Breast epithelium (tissue), 4 donors: Measurements from ENCODE around the gene ANKRD1. TPM values are rescaled to one million over a fixed set of nuclear protein-coding genes. Genes with fewer than 3 reads are reported as not detected.
"Not testable (repeated sequence)": the region's sequence is repeated elsewhere in the genome, so short reads cannot be mapped to it uniquely, and the experiment has no call there.

Source experiments
- DNase-seq, 2 donors: peaks; one replicate each; pipeline ENCODE4 v3.0.0-alpha.2; 2019; ENCODE audit warnings: low spot score in 2 of 2
- H3K27ac ChIP-seq, 2 donors: fragments of 200-600 bp; sonication (generic) in 1 of 2; one replicate each; pipeline ENCODE4 v1.5.1; 2016 to 2019; ENCODE audit warnings: mild to moderate bottlenecking in 1 of 2
- H3K27me3 ChIP-seq, 2 donors: fragments of 200-600 bp; sonication (generic) in 1 of 2; one replicate each; pipeline versions ENCODE4 v1.5.1 to v1.6.0; 2017 to 2019; ENCODE audit warnings: control low read depth in 1 of 2, mild to moderate bottlenecking in 1 of 2
- H3K36me3 ChIP-seq: fragments of 200-600 bp; one replicate; pipeline ENCODE4 v1.5.1; 2019
- H3K4me1 ChIP-seq, 2 donors: fragments of 200-600 bp; sonication (generic); one replicate each; pipeline ENCODE4 v1.5.1; 2016 to 2019; ENCODE audit warnings: control low read depth in 1 of 2
- H3K4me3 ChIP-seq, 3 donors: fragments of 200-600 bp; sonication (generic); 1 replicate in 2 of 3; 2 replicates in 1 of 3; pipeline ENCODE4 v1.5.1; 2016 to 2019; ENCODE audit warnings: mild to moderate bottlenecking in 3 of 3, moderate library complexity in 2 of 3
- H3K9me3 ChIP-seq, 2 donors: fragments of 200-600 bp; sonication (generic) in 1 of 2; one replicate each; pipeline ENCODE4 v1.5.1; 2016 to 2019; ENCODE audit warnings: control low read depth in 1 of 2
- POLR2A ChIP-seq: fragments of 450-650 bp; IDR thresholded peaks from one replicate; pipeline ENCODE4 v1.6.1; 2016; ENCODE audit warnings: antibody characterized with exemption, mild to moderate bottlenecking, moderate library complexity
- POLR2AphosphoS5 ChIP-seq, 3 donors: sonication (generic); formaldehyde crosslinking; IDR thresholded peaks; one replicate each; pipeline ENCODE4 v1.6.1; 2017; ENCODE audit warnings: antibody characterized with exemption in 3 of 3
- intact Hi-C: fragments of 100-400 bp; cut with DNase I; formaldehyde crosslinking; loops from one replicate; pipeline ENCODE4 v1.15.1; 2023; ENCODE audit warnings: low total_unique reads
- total RNA-seq, 3 donors: library from RNA; depleted of rRNA; stranded (reverse); fragments of >200 nt; gene quantifications; one replicate each; pipeline ENCODE4 v1.1.0, GENCODE V29; 2016
- TF ChIP-seq, protein P1 (sequence below), 3 donors: fragments of 450-650 bp; IDR thresholded peaks; one replicate each; pipeline ENCODE4 v1.5.1; 2016 to 2017; ENCODE audit warnings: antibody characterized with exemption in 3 of 3, mild to moderate bottlenecking in 3 of 3, moderate library complexity in 3 of 3

The ANKRD1 gene
- total RNA-seq, 3 donors from 2014 or later, result 0.32 to 0.66 TPM; not detected in 1

DNA sequence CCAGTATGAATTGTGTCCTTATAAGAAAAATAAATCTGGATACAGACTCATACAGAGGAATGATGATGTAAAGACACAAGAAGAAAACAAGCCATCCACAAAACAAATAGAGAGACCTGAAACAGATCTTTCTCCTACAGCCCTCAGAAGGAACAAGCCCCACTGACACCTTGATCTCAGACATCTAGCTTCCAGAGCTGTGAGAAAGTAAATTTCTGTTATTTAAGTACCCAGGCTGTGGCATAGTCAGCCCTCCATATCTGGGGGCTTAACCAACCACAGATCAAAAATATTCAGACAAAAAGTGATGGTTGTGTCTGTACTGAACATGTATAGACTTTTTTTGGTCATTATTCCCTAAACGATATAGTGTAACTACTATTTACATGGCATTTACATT, 23.9 kb upstream of the ANKRD1 start:
- H3K27ac ChIP-seq, result no peak overlapping the region
- no peaks in the 10 kb centered on the region for H3K27me3 ChIP-seq
- intact Hi-C loops, result no loop called here
- DNase-seq, result no peak
- H3K9me3 ChIP-seq, result no peaks in the 10 kb centered on the region
- no peak for TF ChIP-seq POLR2AphosphoS5 (IDR thresholded peaks at IDR 0.05)
- TF ChIP-seq, protein P1, sequence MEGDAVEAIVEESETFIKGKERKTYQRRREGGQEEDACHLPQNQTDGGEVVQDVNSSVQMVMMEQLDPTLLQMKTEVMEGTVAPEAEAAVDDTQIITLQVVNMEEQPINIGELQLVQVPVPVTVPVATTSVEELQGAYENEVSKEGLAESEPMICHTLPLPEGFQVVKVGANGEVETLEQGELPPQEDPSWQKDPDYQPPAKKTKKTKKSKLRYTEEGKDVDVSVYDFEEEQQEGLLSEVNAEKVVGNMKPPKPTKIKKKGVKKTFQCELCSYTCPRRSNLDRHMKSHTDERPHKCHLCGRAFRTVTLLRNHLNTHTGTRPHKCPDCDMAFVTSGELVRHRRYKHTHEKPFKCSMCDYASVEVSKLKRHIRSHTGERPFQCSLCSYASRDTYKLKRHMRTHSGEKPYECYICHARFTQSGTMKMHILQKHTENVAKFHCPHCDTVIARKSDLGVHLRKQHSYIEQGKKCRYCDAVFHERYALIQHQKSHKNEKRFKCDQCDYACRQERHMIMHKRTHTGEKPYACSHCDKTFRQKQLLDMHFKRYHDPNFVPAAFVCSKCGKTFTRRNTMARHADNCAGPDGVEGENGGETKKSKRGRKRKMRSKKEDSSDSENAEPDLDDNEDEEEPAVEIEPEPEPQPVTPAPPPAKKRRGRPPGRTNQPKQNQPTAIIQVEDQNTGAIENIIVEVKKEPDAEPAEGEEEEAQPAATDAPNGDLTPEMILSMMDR (IDR thresholded peaks at IDR 0.05), result no peak
- H3K4me1 ChIP-seq, result no peaks in the 10 kb centered on the region
- H3K36me3 ChIP-seq, result no peaks in the 10 kb centered on the region
- no peak overlapping the region for H3K4me3 ChIP-seq

DNA sequence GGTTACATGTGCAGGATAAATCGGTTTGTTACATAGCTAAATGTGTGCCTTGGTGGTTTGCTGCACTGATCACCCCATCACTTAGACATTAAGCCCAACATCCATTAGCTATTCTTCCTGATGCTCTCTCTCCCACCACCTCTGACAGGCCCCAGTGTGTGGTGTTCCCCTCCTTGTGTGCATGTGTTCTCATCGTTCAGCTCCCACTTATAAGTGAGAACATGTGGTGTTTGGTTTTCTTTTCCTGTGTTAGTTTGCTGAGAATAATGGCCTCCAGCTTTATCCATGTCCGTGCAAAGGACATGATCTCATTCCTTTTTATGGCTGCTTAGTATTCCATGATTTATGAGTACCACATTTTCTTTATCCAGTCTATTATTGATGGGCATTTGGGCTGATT, 22.1 kb upstream of the ANKRD1 start:
- H3K27ac ChIP-seq, H3K4me3 ChIP-seq, DNase-seq, intact Hi-C loops, H3K4me1 ChIP-seq, H3K27me3 ChIP-seq, H3K9me3 ChIP-seq, H3K36me3 ChIP-seq: not testable (repeated sequence)

DNA sequence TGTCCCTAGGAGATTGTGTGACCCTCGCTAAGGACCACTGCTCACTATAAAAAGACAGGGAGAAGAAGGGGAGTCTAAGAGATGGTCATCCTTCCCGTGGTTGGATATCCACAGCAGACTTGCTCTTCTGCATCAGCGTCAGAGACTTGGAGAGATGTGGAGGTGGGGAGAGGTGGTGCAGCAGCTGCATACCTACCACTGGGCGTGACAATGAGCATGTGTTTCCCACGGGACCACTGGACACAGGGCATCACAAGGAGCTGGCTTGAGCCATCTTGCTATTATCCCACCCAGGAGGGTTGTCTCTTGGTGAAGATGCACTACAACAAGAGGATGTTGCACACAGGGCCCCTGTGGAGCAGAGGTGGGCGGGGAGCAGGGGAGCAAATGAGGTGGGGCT, 18.8 kb upstream of the ANKRD1 start:
- intact Hi-C loops, result no loop called here
- H3K4me1 ChIP-seq, result no peaks in the 10 kb centered on the region
- H3K27me3 ChIP-seq, result no peaks in the 10 kb centered on the region
- no peak for DNase-seq
- no peaks in the 10 kb centered on the region for H3K9me3 ChIP-seq
- no peak for TF ChIP-seq POLR2A
- TF ChIP-seq, protein P1 (IDR thresholded peaks at IDR 0.05), result no peak
- TF ChIP-seq POLR2AphosphoS5 (IDR thresholded peaks at IDR 0.05), result no peak
- H3K4me3 ChIP-seq, result no peak overlapping the region
- no peaks in the 10 kb centered on the region for H3K36me3 ChIP-seq
- H3K27ac ChIP-seq, result no peak overlapping the region

GRCh38 chr10:90939116-90939515, 18.2 kb upstream of the ANKRD1 start:
- TF ChIP-seq POLR2A (no peak), POLR2AphosphoS5 (IDR thresholded peaks at IDR 0.05) (no peak)
- TF ChIP-seq, protein P1 (IDR thresholded peaks at IDR 0.05), result no peak
- no peak overlapping the region for H3K4me3 ChIP-seq
- H3K9me3 ChIP-seq, result no peaks in the 10 kb centered on the region
- no peaks in the 10 kb centered on the region for H3K27me3 ChIP-seq
- intact Hi-C loops, result no loop called here
- no peak for DNase-seq
- no peaks in the 10 kb centered on the region for H3K36me3 ChIP-seq
- H3K27ac ChIP-seq, result no peak overlapping the region
- no peaks in the 10 kb centered on the region for H3K4me1 ChIP-seq

- DNase-seq, result no peak
- Histone ChIP-seq H3K4me3 (no peak overlapping the region), H3K9me3 (no peaks in the 10 kb centered on the region), H3K4me1 (no peaks in the 10 kb centered on the region), H3K36me3 (no peaks in the 10 kb centered on the region), H3K27ac (peak overlapping the region in 1 of 2 donors; percentile 82), H3K27me3 (no peaks in the 10 kb centered on the region)
- TF ChIP-seq POLR2AphosphoS5 (IDR thresholded peaks at IDR 0.05) (no peak), POLR2A (no peak)
- TF ChIP-seq, protein P1 (IDR thresholded peaks at IDR 0.05), result no peak
- intact Hi-C loops, result no loop called here
Measured at GRCh38 chr10:90937645-90938258, 16.9 kb upstream of the ANKRD1 start.

- Histone ChIP-seq H3K27me3 (no peaks in the 10 kb centered on the region), H3K36me3 (no peaks in the 10 kb centered on the region), H3K9me3 (no peaks in the 10 kb centered on the region), H3K4me1 (no peaks in the 10 kb centered on the region), H3K4me3 (no peak overlapping the region), H3K27ac (peak overlapping the region; percentile 2 to 82)
- DNase-seq, result no peak
- TF ChIP-seq, protein P1 (IDR thresholded peaks at IDR 0.05), result no peak
- intact Hi-C loops, result no loop called here
Measured at GRCh38 chr10:90936276-90936659, 15.4 kb upstream of the ANKRD1 start.
